ENCODE results near the gene TFR2.
"Not testable (repeated sequence)": the region's sequence is repeated elsewhere in the genome, so short reads cannot be mapped to it uniquely, and the experiment has no call there.

Gene TFR2

GRCh38 chr7:100677308-100678267 lies 36.2 kb upstream of the TFR2 start:
- FAIRE-seq: no peak

DNA sequence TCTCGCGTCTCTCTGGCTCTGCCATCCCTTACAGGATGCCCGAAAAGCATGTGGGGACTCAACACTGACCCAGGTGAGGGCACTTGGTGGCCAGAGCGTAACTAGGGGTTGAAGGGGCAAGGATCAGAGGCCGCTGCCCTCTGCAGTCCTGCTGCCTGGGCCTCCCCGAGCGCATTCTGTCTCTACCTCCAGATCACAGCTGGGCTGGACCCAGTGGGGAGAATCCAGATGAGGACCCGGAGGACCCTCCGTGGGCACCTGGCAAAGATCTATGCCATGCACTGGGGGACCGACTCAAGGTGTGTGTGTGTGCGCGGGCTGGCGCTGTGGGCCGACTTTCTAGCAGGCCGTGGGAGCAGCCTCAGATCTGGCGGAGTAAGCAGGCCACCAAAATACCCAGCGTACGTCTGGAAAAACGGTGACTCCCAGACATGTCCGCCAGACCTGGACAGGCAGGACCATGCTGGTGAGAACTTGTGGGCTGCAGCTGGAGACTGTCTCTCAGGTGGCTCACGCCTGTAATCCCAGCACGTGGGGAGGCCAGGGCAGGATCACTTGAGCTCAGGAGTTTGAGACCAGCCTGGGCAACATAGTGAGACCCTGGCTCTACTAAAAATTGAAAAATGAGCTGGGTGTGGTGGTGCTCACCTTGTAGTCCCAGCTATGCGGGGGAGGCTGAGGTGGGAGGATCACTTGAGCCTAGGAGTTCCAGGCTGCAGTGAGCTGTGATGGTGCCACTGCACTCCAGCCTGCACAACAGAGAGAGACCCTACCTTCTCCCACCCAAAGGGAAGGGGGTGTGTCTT lies 35.4 kb upstream of the TFR2 start:
- no peak for FAIRE-seq

- FAIRE-seq: no peak
Measured at GRCh38 chr7:100675581-100676350, 34.4 kb upstream of the TFR2 start.

GRCh38 chr7:100675105-100675451 lies 33.7 kb upstream of the TFR2 start:
- FAIRE-seq: no peak

GRCh38 chr7:100674411-100675104 lies 33.2 kb upstream of the TFR2 start:
- no peak for FAIRE-seq

GRCh38 chr7:100673942-100674410 lies 32.6 kb upstream of the TFR2 start:
- no peak for FAIRE-seq

DNA sequence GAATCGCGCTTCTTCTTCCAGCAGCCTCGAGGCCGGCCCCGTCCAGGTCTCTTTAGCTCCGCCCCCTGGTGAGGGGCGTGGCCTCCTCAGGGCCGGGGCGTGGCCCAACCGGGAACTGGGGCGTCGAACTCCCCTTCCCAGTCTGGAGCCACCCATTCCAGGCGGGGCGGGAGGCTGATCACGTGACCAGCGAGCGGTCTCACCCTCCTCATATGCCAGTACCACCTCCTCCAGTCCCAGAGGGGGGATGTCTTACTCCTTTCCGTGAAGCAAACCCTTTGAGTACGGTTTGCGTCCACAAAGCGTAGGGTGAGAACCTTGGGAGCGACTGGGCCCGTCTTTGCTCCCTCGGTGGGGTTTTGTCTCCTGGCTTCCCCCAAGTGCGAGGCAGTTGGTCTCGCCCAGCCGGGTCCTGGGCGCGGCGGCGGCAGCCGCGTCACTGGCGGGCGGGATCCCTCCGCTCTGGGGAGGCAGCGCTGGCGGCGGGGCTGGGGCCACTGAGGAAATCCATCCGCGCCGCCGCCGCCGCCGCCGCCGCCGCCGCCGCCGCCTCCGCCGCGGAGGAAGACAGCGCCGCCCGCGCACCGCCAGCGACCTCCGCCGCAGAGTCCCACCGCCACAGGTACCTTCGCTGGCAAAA lies 32.1 kb upstream of the TFR2 start, which contains the start of gene GNB2:
TSS of gene GNB2 (plus strand) at position 439 of the 640 bp plus-strand sequence. CDS start 2,526 bp downstream, outside the sequence.
- FAIRE-seq: peak; percentile 99

GRCh38 chr7:100671353-100672327 lies 30.3 kb upstream of the TFR2 start:
- no peak for FAIRE-seq

- FAIRE-seq: no peak
Measured at GRCh38 chr7:100670074-100670473, 28.7 kb upstream of the TFR2 start.

DNA sequence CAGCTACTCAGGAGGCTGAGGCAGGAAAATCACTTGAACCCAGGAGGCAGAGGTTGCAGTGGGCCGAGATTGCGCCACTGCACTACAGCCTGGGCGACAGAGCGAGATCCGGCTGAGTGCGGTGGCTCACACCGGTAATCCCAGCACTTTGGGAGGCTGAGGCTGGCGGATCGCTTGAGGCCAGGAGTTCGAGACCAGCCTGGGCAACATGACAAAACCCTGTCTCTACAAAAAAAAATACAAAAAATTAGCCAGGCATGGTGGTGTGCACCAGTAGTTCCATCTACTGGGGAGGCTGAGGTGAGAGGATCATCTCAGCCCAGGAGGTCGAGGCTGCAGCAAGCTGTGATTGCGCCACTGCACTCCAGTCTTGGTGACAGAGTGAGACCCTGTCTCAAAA lies 27.8 kb upstream of the TFR2 start:
- FAIRE-seq: not testable (repeated sequence)

DNA sequence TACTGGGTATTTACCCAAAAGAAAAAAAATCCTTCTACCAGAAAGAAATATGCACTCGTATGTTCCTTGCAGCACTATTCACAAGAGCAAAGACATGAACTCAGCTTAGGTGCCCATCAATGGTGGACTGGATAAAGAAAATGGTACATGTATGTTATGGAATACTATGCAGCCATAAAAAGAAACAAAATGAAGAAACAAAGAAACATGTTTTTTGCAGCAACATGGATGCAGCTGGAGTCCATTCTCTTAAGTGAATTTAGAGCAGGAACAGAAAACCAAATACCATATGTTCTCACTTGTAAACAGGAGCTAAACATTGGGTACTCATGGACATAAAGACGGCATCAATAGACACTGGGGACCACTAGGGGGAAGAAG lies 26.7 kb upstream of the TFR2 start:
- FAIRE-seq: no peak

GRCh38 chr7:100667331-100668068 lies 26.1 kb upstream of the TFR2 start:
- no peak for FAIRE-seq

DNA sequence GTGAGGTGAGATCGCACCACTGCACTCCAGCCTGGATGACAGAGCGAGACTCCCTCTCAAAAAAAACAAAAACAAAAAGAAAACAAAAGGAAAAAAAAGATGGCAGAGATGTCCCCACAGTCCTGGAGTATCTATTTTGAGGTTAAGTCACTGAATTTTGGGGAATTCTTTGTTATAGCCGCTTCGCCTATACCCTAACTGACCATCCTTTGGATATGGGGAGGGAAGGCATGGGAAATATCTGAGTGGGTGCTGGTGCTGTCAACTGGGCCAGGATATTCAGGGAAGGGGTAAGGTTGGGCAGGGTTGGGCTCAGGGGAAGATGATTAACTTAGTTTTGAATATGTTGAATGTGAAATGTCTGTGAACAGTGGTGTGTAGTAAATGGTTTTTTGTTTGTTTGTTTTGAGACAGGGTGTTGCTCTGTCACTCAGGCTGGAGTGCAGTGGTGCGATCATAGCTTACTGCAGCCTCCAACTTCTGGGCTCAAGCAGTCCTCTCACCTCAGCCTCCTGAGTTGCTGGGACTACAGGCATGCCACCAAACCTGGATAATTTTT lies 23.9 kb upstream of the TFR2 start:
- no peak for FAIRE-seq

- not testable (repeated sequence) for FAIRE-seq
Measured at GRCh38 chr7:100662194-100662776, 20.9 kb upstream of the TFR2 start.

DNA sequence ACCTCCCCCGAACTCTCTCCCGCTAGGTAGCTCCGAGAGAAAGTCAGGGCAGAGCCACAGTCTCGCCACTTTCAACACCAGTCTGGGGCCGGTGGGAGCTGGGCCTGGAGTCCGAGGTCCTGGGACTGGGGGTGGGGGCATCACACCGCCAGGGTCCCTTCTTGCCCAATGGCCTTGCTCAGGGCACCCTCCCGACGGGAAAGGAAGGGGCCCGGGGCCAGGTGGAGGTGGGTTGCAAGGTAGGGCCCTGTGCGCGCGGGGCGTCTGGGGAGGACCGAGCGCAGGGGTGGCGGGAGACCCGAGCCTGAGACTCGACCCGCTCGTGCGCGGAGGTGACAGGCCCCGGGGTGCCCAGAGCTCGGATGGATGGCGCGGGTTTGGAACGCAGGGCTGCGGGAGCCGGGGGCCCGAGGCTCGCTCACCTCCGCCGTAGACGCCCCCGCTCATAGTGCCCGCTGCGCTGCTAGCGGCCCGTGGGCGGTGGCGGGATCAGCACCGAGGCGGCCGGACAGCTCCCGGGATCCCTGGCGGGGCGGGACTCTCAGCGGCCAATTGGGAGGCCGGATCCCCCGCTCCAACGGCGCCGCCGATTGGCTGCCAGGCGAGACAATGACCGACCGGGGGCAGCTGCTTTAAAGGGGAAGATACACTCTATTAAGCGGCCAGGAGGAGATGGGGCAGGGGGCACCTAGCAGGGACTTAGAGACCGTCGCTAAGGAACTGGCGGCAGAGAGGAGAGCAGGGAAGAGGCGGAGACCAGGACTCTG lies 14.7 kb upstream of the TFR2 start, which contains the start of gene ACTL6B:
TSS of gene ACTL6B (minus strand) at position 541 of the 767 bp plus-strand sequence. CDS start at position 447, 94 bp downstream.
- no peak for FAIRE-seq

DNA sequence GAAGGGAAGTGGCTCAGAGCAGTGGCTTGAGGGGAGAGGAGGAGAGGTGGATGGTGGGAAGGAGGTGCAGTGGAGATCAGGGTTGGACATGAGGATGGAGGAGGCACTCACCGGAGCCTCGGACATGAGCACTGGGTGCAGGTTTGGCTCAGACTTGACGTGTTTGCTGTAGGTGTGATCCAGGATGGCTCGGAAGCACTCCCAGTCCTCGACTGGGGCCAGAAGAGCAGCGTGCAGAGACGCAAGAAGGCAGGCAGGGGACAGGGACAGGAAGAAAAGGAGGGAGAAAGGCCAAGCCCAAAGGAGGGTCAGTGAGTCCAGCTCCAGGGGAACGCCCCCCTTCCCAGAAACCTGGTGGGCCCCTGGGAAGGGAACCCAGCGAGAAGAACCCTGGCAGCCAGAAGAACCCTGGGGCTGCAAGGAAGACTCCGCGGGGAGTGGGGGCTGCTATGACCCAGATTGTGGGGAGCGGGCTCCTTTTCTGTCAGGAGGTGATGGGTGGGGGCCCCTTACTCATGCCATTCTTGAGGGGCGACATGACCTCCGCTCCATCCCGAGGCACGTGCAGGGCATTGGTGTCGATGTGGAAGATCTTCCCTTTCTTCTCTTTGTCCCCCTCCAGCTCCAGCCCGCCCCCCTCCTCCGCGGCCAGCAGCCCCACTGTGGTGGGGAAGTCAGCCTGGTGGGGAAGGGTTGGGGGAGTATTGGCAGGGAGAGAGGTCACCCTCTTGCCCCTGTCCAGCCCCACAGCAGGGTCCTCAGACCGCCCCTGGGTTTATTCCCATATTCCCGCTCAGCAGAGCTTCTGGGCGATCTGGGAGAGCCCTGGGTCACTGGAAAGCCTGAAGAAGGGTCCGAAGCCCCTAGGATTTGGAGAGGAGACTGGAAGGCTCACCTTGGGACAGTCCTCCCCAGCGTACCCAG lies 13.8 kb upstream of the TFR2 start:
- no peak for FAIRE-seq

Measured in A204.1 (cell line).